Measurements from ENCODE around the gene FOXK1.

- TF ChIP-seq CTCF (IDR thresholded peaks at IDR 0.05) (peak; percentile 50 to 85 (median 67)), POLR2A (IDR thresholded peaks at IDR 0.05) (no peak)
These were observed 109.8 kb downstream of the FOXK1 start for GRCh38 chr7:4791738-4792536.

Data from upper lobe of left lung (tissue), 4 donors.